Neural progenitor cell (in vitro differentiated cells): Measurements from ENCODE around the gene NFATC2. TPM values are rescaled to one million over a fixed set of nuclear protein-coding genes. Genes with fewer than 3 reads are reported as not detected.

ENCODE experiments used
- DNase-seq: peaks from one replicate; pipeline ENCODE4 v3.0.0-alpha.2; 2016; ENCODE audit warnings: low spot score
- H2AFZ ChIP-seq: fragments of 200-600 bp; sonication (generic); replicated peaks from 2 replicates; pipeline ENCODE4 v1.6.1; 2016; ENCODE audit warnings: antibody characterized with exemption
- H3F3A ChIP-seq: fragments of 200-600 bp; sonication (generic); 2 replicates; pipeline ENCODE4 v1.6.1; 2016; ENCODE audit warnings: antibody characterized with exemption, low read depth
- H3K27ac ChIP-seq: fragments of 200-600 bp; sonication (generic); 2 replicates; pipeline ENCODE4 v1.5.1; 2016; ENCODE audit warnings: mild to moderate bottlenecking
- H3K27me3 ChIP-seq: fragments of 200-600 bp; sonication (generic); 2 replicates; pipeline ENCODE4 v1.6.1; 2016; ENCODE audit warnings: mild to moderate bottlenecking, moderate library complexity
- H3K36me3 ChIP-seq: fragments of 200-600 bp; sonication (generic); 2 replicates; pipeline ENCODE4 v1.5.1; 2016
- H3K4me1 ChIP-seq: fragments of 200-600 bp; sonication (generic); 2 replicates; pipeline ENCODE4 v1.6.1; 2016; ENCODE audit warnings: mixed run types
- H3K4me2 ChIP-seq: fragments of 200-600 bp; sonication (generic); 2 replicates; pipeline ENCODE4 v1.6.1; 2016
- H3K4me3 ChIP-seq: fragments of 200-600 bp; sonication (generic); 2 replicates; pipeline ENCODE4 v1.5.1; 2016
- H3K79me2 ChIP-seq: fragments of 200-600 bp; sonication (generic); 2 replicates; pipeline ENCODE4 v1.6.1; 2016; ENCODE audit warnings: low read depth
- H3K9ac ChIP-seq: fragments of 200-600 bp; sonication (generic); 2 replicates; pipeline ENCODE4 v1.6.1; 2016
- H3K9me3 ChIP-seq: fragments of 200-600 bp; sonication (generic); 2 replicates; pipeline ENCODE4 v1.5.1; 2016; ENCODE audit warnings: low read depth
- H4K20me1 ChIP-seq: fragments of 200-600 bp; sonication (generic); 2 replicates; pipeline ENCODE4 v1.6.1; 2016; ENCODE audit warnings: low read depth
- H3K27ac Mint-ChIP-seq: 3 replicates; pipeline ENCODE4 v1.8.0; 2021; ENCODE audit warnings: mixed read lengths
- H3K27me3 Mint-ChIP-seq: 2 replicates; pipeline ENCODE4 v1.8.0; 2022; ENCODE audit warnings: low read depth, mild to moderate bottlenecking, inconsistent platforms, moderate library complexity, mixed read lengths; ENCODE audit not compliant: insufficient read depth
- H3K36me3 Mint-ChIP-seq: 3 replicates; pipeline ENCODE4 v1.8.0; 2021; ENCODE audit warnings: mixed read lengths
- H3K4me1 Mint-ChIP-seq: 3 replicates; pipeline ENCODE4 v1.8.0; 2021; ENCODE audit warnings: mixed read lengths
- H3K4me3 Mint-ChIP-seq: 3 replicates; pipeline ENCODE4 v1.8.0; 2021; ENCODE audit warnings: mild to moderate bottlenecking, moderate library complexity, mixed read lengths
- H3K9me3 Mint-ChIP-seq: 3 replicates; pipeline ENCODE4 v1.8.0; 2020; ENCODE audit warnings: mixed read lengths
- EZH2 ChIP-seq: fragments of 200-600 bp; sonication (generic); IDR thresholded peaks from 2 replicates; pipeline ENCODE4 v1.6.1; 2017; ENCODE audit warnings: antibody characterized with exemption, mild to moderate bottlenecking, moderate library complexity
- EZH2phosphoT487 ChIP-seq: fragments of 200-600 bp; sonication (generic); IDR thresholded peaks from 2 replicates; pipeline ENCODE4 v1.6.1; 2017; ENCODE audit warnings: antibody characterized with exemption
- total RNA-seq: library from RNA; depleted of rRNA; stranded (reverse); fragments of >200 nt; gene quantifications from 2 replicates; pipeline ENCODE4 v1.2.3, GENCODE V29; 2015; ENCODE audit warnings: low replicate concordance
- TF ChIP-seq, protein P1 (sequence below): fragments of 200-600 bp; sonication (generic); IDR thresholded peaks from 2 replicates; pipeline ENCODE4 v1.5.1; 2017; ENCODE audit warnings: antibody characterized with exemption, mild to moderate bottlenecking

NFATC2 gene
- total RNA-seq, 1 donor from 2014 or later = 0.19 TPM

DNA sequence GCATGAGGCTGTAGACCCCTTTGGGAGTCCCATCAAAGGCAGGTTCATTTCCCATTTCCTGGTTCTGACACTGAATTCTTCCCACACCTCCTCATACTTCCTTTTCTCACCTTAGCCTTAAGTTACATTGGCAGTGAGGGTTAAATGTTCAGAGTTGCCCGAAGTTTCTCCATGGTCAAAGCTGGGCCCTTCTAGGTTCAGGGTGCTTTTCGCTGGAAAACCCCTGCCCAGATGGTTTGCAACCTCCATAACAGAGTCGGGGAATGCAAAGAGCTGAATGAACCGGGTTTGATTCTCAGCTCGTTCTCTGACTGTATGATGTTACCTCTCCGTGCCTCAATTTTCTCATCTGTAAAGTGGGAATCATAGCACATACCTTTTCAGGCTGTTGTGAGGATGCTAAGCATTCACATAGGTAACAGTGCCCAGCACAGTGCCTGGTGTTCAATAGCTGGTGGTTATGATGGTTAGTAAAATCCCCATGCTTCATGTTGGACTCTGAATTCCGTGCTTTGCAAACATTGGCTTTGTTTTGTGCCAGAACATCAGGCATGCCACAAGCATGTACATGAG is 149.8 kb downstream of the NFATC2 start:
- Histone ChIP-seq H3K9ac (no peak overlapping the region), H2AFZ (no peak overlapping the region), H4K20me1 (no peaks in the 10 kb centered on the region), H3K27me3 (no peaks in the 10 kb centered on the region), H3K4me3 (no peak overlapping the region), H3K9me3 (no peaks in the 10 kb centered on the region), H3K27ac (no peak overlapping the region), H3K4me1 (peaks cover 6% of the 10 kb centered on the region), H3K4me2 (no peak overlapping the region), H3F3A (no peaks in the 10 kb centered on the region), H3K79me2 (no peaks in the 10 kb centered on the region), H3K36me3 (no peaks in the 10 kb centered on the region)
- Mint-ChIP-seq H3K4me1 (peaks cover 23% of the 10 kb centered on the region), H3K36me3 (no peaks in the 10 kb centered on the region), H3K4me3 (no peak overlapping the region), H3K27ac (no peak overlapping the region), H3K9me3 (no peaks in the 10 kb centered on the region), H3K27me3 (peaks cover 15% of the 10 kb centered on the region)
- no peak for DNase-seq
- TF ChIP-seq, protein P1, sequence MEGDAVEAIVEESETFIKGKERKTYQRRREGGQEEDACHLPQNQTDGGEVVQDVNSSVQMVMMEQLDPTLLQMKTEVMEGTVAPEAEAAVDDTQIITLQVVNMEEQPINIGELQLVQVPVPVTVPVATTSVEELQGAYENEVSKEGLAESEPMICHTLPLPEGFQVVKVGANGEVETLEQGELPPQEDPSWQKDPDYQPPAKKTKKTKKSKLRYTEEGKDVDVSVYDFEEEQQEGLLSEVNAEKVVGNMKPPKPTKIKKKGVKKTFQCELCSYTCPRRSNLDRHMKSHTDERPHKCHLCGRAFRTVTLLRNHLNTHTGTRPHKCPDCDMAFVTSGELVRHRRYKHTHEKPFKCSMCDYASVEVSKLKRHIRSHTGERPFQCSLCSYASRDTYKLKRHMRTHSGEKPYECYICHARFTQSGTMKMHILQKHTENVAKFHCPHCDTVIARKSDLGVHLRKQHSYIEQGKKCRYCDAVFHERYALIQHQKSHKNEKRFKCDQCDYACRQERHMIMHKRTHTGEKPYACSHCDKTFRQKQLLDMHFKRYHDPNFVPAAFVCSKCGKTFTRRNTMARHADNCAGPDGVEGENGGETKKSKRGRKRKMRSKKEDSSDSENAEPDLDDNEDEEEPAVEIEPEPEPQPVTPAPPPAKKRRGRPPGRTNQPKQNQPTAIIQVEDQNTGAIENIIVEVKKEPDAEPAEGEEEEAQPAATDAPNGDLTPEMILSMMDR = no peak
- TF ChIP-seq EZH2phosphoT487 (no peak), EZH2 (no peak)

DNA sequence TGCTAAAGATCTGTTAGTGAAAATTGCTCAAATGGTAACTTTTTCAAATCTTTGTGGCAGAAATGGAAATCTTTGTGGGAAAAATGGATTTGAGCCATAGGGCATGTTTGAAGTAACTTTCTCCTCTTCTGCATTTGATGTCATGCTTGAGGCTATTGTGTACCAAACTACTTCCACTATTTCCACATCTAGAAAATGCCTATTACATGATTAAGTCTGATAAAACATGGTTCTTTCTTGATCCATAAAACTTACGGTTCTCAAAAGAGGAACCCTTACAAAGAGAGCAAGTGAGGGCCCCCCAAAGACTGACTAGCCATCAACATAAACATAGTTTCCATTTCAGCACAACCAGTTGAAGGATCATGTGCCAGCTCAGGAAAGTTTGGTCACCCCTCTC is 150.6 kb downstream of the NFATC2 start:
- peaks cover 10% of the 10 kb centered on the region for H3K4me1 ChIP-seq
- peaks cover 17% of the 10 kb centered on the region for H3K4me1 Mint-ChIP-seq
- no peaks in the 10 kb centered on the region for H3F3A ChIP-seq
- H3K9ac ChIP-seq = no peak overlapping the region
- H3K27me3 ChIP-seq = no peaks in the 10 kb centered on the region
- no peaks in the 10 kb centered on the region for H3K9me3 Mint-ChIP-seq
- H3K27me3 Mint-ChIP-seq = peaks cover 15% of the 10 kb centered on the region
- H3K36me3 ChIP-seq = no peaks in the 10 kb centered on the region
- H3K36me3 Mint-ChIP-seq = no peaks in the 10 kb centered on the region
- no peak overlapping the region for H3K4me3 Mint-ChIP-seq
- H3K4me3 ChIP-seq = no peak overlapping the region
- H3K9me3 ChIP-seq = no peaks in the 10 kb centered on the region
- no peak for TF ChIP-seq EZH2phosphoT487
- no peak for TF ChIP-seq EZH2
- no peak overlapping the region for H3K27ac Mint-ChIP-seq
- H4K20me1 ChIP-seq = no peaks in the 10 kb centered on the region
- H3K27ac ChIP-seq = no peak overlapping the region
- H2AFZ ChIP-seq = no peak overlapping the region
- DNase-seq = no peak
- no peak overlapping the region for H3K4me2 ChIP-seq
- H3K79me2 ChIP-seq = no peaks in the 10 kb centered on the region

- no peaks in the 10 kb centered on the region for H3K9me3 ChIP-seq
- DNase-seq = no peak
- no peak overlapping the region for H3K9ac ChIP-seq
- no peak for TF ChIP-seq EZH2phosphoT487
- no peak for TF ChIP-seq EZH2
- TF ChIP-seq, protein P1 = no peak
- Mint-ChIP-seq H3K4me1 (peaks cover 22% of the 10 kb centered on the region), H3K9me3 (no peaks in the 10 kb centered on the region), H3K4me3 (no peak overlapping the region), H3K27me3 (peaks cover 12% of the 10 kb centered on the region), H3K27ac (no peak overlapping the region), H3K36me3 (no peaks in the 10 kb centered on the region)
- H4K20me1 ChIP-seq = no peaks in the 10 kb centered on the region
- H3K79me2 ChIP-seq = no peaks in the 10 kb centered on the region
- H3K27ac ChIP-seq = no peak overlapping the region
- no peak overlapping the region for H2AFZ ChIP-seq
- no peaks in the 10 kb centered on the region for H3F3A ChIP-seq
- no peaks in the 10 kb centered on the region for H3K27me3 ChIP-seq
- H3K4me2 ChIP-seq = no peak overlapping the region
- H3K4me1 ChIP-seq = peaks cover 14% of the 10 kb centered on the region
- H3K36me3 ChIP-seq = no peaks in the 10 kb centered on the region
- H3K4me3 ChIP-seq = no peak overlapping the region
Measured at GRCh38 chr20:51389543-51390264, 152.8 kb downstream of the NFATC2 start.
